ENCODE measurements around the gene TMEM202. TPM values are rescaled to one million over a fixed set of nuclear protein-coding genes. Genes with fewer than 3 reads are reported as not detected.
"Not testable (repeated sequence)": the region's sequence is repeated elsewhere in the genome, so short reads cannot be mapped to it uniquely, and the experiment has no call there.

Gene TMEM202
- total RNA-seq, 2 experiments from 2014 or later: not detected

DNA sequence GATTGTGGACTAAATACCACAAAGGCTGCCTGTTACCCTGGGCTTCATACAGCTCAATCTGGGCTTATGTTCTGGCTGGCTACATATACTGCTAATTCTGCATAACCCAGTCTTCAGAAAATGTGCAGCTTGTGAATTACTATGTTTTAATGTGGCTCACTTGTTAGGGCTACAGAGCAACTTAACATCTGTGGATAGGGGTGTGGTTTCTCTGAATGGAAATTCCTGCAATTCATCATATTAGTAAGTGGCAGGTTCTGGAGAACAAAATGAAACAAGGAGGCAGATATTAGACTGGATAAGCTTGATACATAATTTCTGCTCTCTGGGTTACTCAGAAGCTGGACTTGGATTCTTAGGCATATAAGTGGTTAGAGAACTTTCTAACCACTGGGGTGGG lies 6.7 kb downstream of the TMEM202 start:
- intact Hi-C loops (cut with micrococcal nuclease): no loop called here

DNA sequence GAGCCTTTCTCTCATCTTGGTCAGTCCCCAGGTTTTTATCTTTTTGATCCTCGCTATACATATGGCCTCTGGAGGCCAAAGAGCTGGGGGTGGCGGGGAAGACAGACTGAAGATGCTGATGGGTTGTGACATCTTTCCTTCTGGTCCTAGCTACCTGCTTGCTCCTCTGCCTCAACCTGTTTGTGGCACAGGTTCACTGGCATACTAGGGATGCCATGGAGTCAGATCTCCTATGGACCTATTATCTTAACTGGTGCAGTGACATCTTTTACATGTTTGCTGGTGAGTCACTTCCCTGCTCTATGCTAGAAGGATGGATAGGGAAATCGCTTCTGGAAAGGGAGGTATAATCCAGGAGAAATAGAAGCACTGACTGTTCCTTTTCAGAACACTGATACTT lies 8.8 kb downstream of the TMEM202 start:
- Mint-ChIP-seq H3K9me3 (no peaks in the 10 kb centered on the region), H3K27me3 (ENCODE audit: low read depth) (peaks cover 10% of the 10 kb centered on the region), H3K36me3 (ENCODE audit: low read depth) (no peaks in the 10 kb centered on the region), H3K4me3 (no peak overlapping the region), H3K4me1 (ENCODE audit: low read depth) (no peaks in the 10 kb centered on the region), H3K27ac (no peak overlapping the region)
- intact Hi-C loops (cut with micrococcal nuclease): no loop called here
- CTCF ChIA-PET: no interaction called here
- no peak for DNase-seq

More for the DNA sequence above, 6.7 kb downstream of the TMEM202 start:
- no peaks in the 10 kb centered on the region for H3K36me3 Mint-ChIP-seq (ENCODE audit: low read depth)
- no peak overlapping the region for H3K4me3 Mint-ChIP-seq
- H3K27me3 Mint-ChIP-seq (ENCODE audit: low read depth): peaks cover 10% of the 10 kb centered on the region
- H3K9me3 Mint-ChIP-seq: no peaks in the 10 kb centered on the region
- no peak overlapping the region for H3K27ac Mint-ChIP-seq
- no peak for DNase-seq
- H3K4me1 Mint-ChIP-seq (ENCODE audit: low read depth): no peaks in the 10 kb centered on the region
- CTCF ChIA-PET: interaction anchor here (0.6 to 1.9 kb wide), 2 partner anchors 195 to 488 kb away, joined by 3 to 8 read pairs; no protein-coding TSS in a partner anchor

DNA sequence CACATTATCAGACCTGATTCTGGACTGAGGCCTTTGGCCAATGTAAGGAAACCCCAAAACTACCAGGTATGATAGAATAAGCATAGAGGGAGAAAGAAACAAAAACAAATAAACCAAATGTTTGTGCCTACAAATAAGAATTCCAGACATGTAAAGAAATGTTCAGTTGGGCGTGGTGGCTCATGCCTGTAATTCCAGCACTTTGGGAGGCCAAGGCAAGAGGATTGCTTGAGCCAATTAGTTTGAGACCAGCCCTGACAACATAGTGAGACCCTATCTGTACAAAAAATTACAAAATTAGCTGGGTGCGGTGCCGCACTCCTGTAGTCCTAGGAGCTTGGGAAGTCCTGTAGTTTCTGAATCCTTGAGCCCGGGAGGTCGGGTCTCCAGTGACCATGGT lies 13.0 kb downstream of the TMEM202 start:
- intact Hi-C loops (cut with micrococcal nuclease): no loop called here

DNA sequence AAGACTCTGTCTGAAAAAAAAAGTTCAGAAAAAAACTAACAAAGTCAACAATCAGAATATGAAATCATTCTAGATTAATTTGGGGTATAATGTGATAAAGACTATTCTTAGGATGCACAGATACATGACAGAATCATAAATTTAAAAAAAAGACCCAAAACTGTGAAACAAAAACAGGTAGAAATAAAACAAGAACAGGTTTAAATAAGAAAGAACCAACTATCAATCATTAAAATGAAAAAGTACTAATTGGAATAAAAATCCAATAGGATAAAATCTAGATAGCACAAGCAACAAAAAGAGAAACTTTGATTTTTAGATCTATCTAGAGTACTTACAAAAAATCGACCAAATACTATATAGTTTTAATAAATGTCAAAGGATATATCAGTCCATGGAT lies 13.4 kb downstream of the TMEM202 start:
- Mint-ChIP-seq H3K27ac (no peak overlapping the region), H3K9me3 (no peaks in the 10 kb centered on the region), H3K4me3 (no peak overlapping the region), H3K4me1 (ENCODE audit: low read depth) (no peaks in the 10 kb centered on the region), H3K27me3 (ENCODE audit: low read depth) (peaks cover 2% of the 10 kb centered on the region), H3K36me3 (ENCODE audit: low read depth) (no peaks in the 10 kb centered on the region)
- CTCF ChIA-PET: no interaction called here
- no peak for DNase-seq
- intact Hi-C loops (cut with micrococcal nuclease): no loop called here

More for the DNA sequence above, 13.0 kb downstream of the TMEM202 start:
- H3K9me3 Mint-ChIP-seq: no peaks in the 10 kb centered on the region
- DNase-seq: no peak
- no peak overlapping the region for H3K4me3 Mint-ChIP-seq
- H3K27me3 Mint-ChIP-seq (ENCODE audit: low read depth): peaks cover 2% of the 10 kb centered on the region
- CTCF ChIA-PET: no interaction called here
- H3K4me1 Mint-ChIP-seq (ENCODE audit: low read depth): no peaks in the 10 kb centered on the region
- H3K36me3 Mint-ChIP-seq (ENCODE audit: low read depth): no peaks in the 10 kb centered on the region
- H3K27ac Mint-ChIP-seq: no peak overlapping the region

DNA sequence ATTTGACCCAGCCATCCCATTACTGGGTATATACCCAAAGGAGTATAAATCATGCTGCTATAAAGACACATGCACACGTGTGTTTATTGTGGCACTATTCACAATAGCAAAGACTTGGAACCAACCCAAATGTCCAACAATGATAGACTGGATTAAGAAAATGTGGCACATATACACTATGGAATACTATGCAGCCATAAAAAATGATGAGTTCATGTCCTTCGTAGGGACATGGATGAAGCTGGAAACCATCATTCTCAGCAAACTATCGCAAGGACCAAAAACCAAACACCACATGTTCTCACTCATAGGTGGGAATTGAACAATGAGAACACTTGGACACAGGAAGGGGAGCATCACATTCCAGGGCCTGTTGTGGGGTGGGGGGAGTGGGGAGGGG lies 15.2 kb downstream of the TMEM202 start:
- DNase-seq; H3K4me1 Mint-ChIP-seq (ENCODE audit: low read depth); H3K4me3 Mint-ChIP-seq; H3K9me3 Mint-ChIP-seq; H3K36me3 Mint-ChIP-seq (ENCODE audit: low read depth); CTCF ChIA-PET; H3K27ac Mint-ChIP-seq; H3K27me3 Mint-ChIP-seq (ENCODE audit: low read depth); intact Hi-C loops (cut with micrococcal nuclease): not testable (repeated sequence)

- no peak overlapping the region for H3K4me3 Mint-ChIP-seq
- DNase-seq: no peak
- no peaks in the 10 kb centered on the region for H3K27me3 Mint-ChIP-seq (ENCODE audit: low read depth)
- H3K4me1 Mint-ChIP-seq (ENCODE audit: low read depth): no peaks in the 10 kb centered on the region
- no peaks in the 10 kb centered on the region for H3K9me3 Mint-ChIP-seq
- no peaks in the 10 kb centered on the region for H3K36me3 Mint-ChIP-seq (ENCODE audit: low read depth)
- intact Hi-C loops (cut with micrococcal nuclease): no loop called here
- no peak overlapping the region for H3K27ac Mint-ChIP-seq
- CTCF ChIA-PET: no interaction called here
Measured at GRCh38 chr15:72415304-72415703, 17.2 kb downstream of the TMEM202 start.

DNA sequence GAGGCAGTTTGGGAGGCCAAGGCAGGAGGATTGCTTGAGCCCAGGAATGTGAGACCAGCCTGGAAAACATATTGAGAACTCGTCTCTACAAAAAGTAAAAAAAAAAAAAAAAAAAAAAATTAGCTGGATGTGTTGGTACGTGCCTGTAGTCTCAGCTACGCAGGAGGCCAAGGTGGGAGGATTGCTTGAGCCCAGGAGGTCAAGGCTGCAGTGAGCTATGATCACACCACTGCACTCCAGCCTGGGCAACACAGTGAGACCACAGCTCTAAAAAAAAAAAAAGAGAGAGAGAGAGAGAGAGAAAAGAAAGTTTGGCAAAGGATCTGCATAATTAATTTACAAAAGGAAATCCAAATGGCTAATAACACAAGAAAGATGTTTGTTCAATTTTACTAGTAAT lies 21.7 kb downstream of the TMEM202 start:
- H3K9me3 Mint-ChIP-seq; H3K27me3 Mint-ChIP-seq (ENCODE audit: low read depth); H3K36me3 Mint-ChIP-seq (ENCODE audit: low read depth); DNase-seq; H3K4me1 Mint-ChIP-seq (ENCODE audit: low read depth); CTCF ChIA-PET; H3K4me3 Mint-ChIP-seq; intact Hi-C loops (cut with micrococcal nuclease); H3K27ac Mint-ChIP-seq: not testable (repeated sequence)

DNA sequence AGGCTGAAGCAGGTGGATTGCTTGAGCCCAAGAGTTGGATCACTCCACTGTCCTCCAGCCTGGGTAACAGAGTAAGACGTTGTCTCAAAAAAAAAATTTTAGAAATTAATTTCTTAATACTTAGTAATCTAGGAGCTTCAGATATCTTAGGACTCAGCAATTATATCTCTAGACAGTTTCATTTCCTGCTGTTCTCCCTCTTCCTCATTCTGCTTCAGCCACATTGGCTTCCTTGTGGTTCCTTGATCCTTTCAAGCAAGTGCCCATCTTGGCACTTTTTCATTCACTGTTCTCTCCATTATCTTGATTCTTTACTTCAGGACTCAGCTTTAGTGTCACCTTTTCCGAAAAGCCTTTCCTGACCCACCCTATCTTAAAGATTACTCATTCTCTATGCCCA lies 22.5 kb downstream of the TMEM202 start:
- intact Hi-C loops (cut with micrococcal nuclease): no loop called here
- CTCF ChIA-PET: interaction anchor here (0.6 kb wide), 1 partner anchor 262 kb away, joined by 3 read pairs; no protein-coding TSS in a partner anchor
- Mint-ChIP-seq H3K4me3 (no peak overlapping the region), H3K36me3 (ENCODE audit: low read depth) (no peaks in the 10 kb centered on the region), H3K4me1 (ENCODE audit: low read depth) (no peaks in the 10 kb centered on the region), H3K27ac (no peak overlapping the region), H3K9me3 (peaks cover 6% of the 10 kb centered on the region), H3K27me3 (ENCODE audit: low read depth) (no peaks in the 10 kb centered on the region)
- no peak for DNase-seq

- CTCF ChIA-PET: interaction anchor here (0.6 kb wide), 1 partner anchor 263 kb away, joined by 3 read pairs; no protein-coding TSS in a partner anchor
- H3K27ac Mint-ChIP-seq: no peak overlapping the region
- intact Hi-C loops (cut with micrococcal nuclease): no loop called here
- no peaks in the 10 kb centered on the region for H3K27me3 Mint-ChIP-seq (ENCODE audit: low read depth)
- no peaks in the 10 kb centered on the region for H3K36me3 Mint-ChIP-seq (ENCODE audit: low read depth)
- H3K4me3 Mint-ChIP-seq: no peak overlapping the region
- peaks cover 11% of the 10 kb centered on the region for H3K9me3 Mint-ChIP-seq
- no peaks in the 10 kb centered on the region for H3K4me1 Mint-ChIP-seq (ENCODE audit: low read depth)
- no peak for DNase-seq
Measured at GRCh38 chr15:72421484-72421883, 23.4 kb downstream of the TMEM202 start.

DNA sequence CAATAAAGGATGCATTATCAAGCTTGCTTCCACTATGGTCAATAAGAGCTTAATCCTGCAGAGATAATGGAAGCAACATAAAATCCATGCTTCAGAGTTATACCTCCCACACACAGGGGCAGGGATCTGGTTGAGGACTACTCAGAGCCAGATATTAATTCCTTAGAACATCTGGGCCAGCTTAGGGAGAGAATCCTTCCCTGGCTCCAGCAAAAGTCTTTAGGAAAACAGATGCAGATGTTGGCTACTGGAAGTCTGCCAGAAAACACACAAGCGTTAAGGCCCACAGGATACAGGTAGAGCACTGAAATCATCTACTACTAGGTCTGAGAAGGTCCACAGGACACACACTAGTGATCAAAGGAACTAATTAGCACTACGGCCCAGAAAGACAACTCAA lies 25.2 kb downstream of the TMEM202 start:
- Mint-ChIP-seq H3K36me3 (ENCODE audit: low read depth) (no peaks in the 10 kb centered on the region), H3K9me3 (peaks cover 22% of the 10 kb centered on the region), H3K27me3 (ENCODE audit: low read depth) (no peaks in the 10 kb centered on the region), H3K27ac (no peak overlapping the region), H3K4me1 (ENCODE audit: low read depth) (no peaks in the 10 kb centered on the region), H3K4me3 (no peak overlapping the region)
- CTCF ChIA-PET: no interaction called here
- DNase-seq: no peak
- intact Hi-C loops (cut with micrococcal nuclease): no loop called here

GRCh38 chr15:72426753-72427152 lies 28.6 kb downstream of the TMEM202 start:
- no peaks in the 10 kb centered on the region for H3K4me1 Mint-ChIP-seq (ENCODE audit: low read depth)
- no peaks in the 10 kb centered on the region for H3K36me3 Mint-ChIP-seq (ENCODE audit: low read depth)
- no peak for DNase-seq
- intact Hi-C loops (cut with micrococcal nuclease): no loop called here
- H3K9me3 Mint-ChIP-seq: peaks cover 24% of the 10 kb centered on the region
- no peak overlapping the region for H3K27ac Mint-ChIP-seq
- H3K4me3 Mint-ChIP-seq: no peak overlapping the region
- H3K27me3 Mint-ChIP-seq (ENCODE audit: low read depth): no peaks in the 10 kb centered on the region
- CTCF ChIA-PET: no interaction called here

DNA sequence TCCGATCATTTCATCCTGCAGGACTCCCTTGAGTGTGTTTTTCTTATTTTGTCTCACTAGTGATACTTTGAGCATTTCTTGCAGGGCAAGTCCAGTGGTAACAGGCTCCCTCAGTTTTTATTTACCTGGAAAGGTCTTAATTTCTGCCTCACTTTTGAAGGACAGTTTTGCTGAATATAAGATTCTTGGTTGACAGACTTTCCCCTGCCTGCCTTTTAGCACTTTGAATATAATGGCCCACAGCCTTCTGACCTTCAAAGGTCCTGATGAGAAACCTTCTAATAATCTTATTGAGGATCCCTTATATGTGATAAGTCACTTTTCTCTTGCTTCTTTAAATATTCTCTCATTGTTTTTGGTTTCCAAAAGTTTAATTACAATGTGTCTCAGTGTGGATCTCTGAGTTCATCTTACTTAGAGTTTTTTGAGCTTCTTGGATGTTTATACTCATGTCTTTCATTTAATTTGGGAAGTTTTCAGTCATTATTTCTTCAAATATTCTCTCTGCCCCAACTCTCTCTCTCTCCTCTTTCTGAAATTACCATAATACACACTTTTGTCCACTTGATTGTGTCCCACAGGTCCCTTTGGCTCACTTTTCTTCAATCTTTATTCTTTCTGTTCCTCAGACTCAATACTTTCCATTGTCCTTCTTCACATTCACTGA lies 39.7 kb downstream of the TMEM202 start:
- no peak for DNase-seq
- Mint-ChIP-seq H3K27ac (no peak overlapping the region), H3K36me3 (ENCODE audit: low read depth) (peaks cover 7% of the 10 kb centered on the region), H3K27me3 (ENCODE audit: low read depth) (peaks cover 7% of the 10 kb centered on the region), H3K4me1 (ENCODE audit: low read depth) (no peaks in the 10 kb centered on the region), H3K4me3 (no peak overlapping the region), H3K9me3 (peaks cover 10% of the 10 kb centered on the region)
- CTCF ChIA-PET: no interaction called here
- intact Hi-C loops (cut with micrococcal nuclease): no loop called here

- intact Hi-C loops (cut with micrococcal nuclease); H3K4me3 Mint-ChIP-seq; DNase-seq; H3K27ac Mint-ChIP-seq; CTCF ChIA-PET; H3K4me1 Mint-ChIP-seq (ENCODE audit: low read depth); H3K27me3 Mint-ChIP-seq (ENCODE audit: low read depth); H3K36me3 Mint-ChIP-seq (ENCODE audit: low read depth); H3K9me3 Mint-ChIP-seq: not testable (repeated sequence)
Measured at GRCh38 chr15:72442848-72443247, 44.7 kb downstream of the TMEM202 start.

All from activated naive CD4-positive, alpha-beta T cell treated with anti-CD3 and anti-CD28 coated beads for 36 hours (primary cell).